Superior temporal gyrus (tissue), 1 donor: ENCODE results near the gene OR11L1.

Experiments
- DNase-seq: peaks from one replicate; pipeline ENCODE4 v3.0.0-alpha.2; 2016; ENCODE audit errors: extremely low spot score

Gene OR11L1

DNA sequence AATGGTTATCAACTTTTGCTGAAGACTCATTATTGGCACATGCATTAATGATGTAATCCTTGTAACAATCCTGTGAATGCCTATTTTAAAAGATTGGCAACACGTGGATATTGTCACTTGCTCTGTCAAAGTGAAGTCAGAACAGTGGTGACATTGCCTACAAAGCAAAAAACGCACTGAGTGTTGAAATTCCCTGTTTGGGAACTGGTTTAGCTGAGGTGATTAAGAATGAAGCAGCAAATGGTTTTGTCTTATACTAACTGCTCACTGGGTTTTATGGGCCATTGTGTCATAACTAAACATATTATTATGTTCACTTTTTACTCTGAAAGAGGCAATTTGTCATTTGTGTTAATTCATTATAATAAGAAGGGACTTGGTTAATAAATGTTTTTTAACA is 29.1 kb downstream of the OR11L1 start:
- DNase-seq: no peak

DNA sequence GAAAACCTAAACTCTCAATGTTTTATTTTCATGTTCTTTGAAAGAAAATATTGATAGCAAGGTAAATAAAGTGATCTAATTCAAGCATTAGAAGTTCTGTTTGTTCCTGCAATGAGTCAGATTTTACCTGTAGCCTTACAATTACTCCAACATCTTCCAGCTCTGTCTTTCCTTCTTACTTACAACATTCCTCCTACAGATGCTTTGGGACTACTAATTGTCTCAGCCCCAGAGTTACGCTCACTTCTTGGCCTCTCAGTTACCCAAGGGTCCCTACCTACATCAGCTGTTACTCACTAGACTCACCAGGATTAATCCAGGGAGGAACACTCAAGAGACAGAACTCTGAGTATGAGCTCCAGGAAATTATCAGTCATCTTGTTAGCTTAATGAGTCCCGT is 44.2 kb downstream of the OR11L1 start:
- no peak for DNase-seq
